IPS-20b (cell line): ENCODE data around the gene FOXN3.

Source experiments
- H3K27ac ChIP-seq: one replicate; pipeline ENCODE4 v1.5.1; 2013; ENCODE audit warnings: low read length
- H3K27me3 ChIP-seq: 2 replicates; pipeline ENCODE4 v1.6.1; 2013; ENCODE audit warnings: mild to moderate bottlenecking, low read length, inconsistent platforms; ENCODE audit not compliant: insufficient read depth
- H3K36me3 ChIP-seq: 2 replicates; pipeline ENCODE4 v1.6.1; 2013; ENCODE audit warnings: low read depth, mild to moderate bottlenecking, inconsistent platforms, low read length, moderate library complexity; ENCODE audit not compliant: insufficient read depth
- H3K4me1 ChIP-seq: 2 replicates; pipeline ENCODE4 v1.6.1; 2013; ENCODE audit warnings: mild to moderate bottlenecking, control low read depth, inconsistent platforms, low read length, moderate library complexity; ENCODE audit not compliant: insufficient read depth
- H3K4me3 ChIP-seq: 2 replicates; pipeline ENCODE4 v1.5.1; 2013; ENCODE audit warnings: mild to moderate bottlenecking, low read length, inconsistent platforms
- H3K9ac ChIP-seq: 2 replicates; pipeline ENCODE4 v1.6.1; 2013; ENCODE audit warnings: low read depth, mild to moderate bottlenecking, inconsistent platforms, low read length, moderate library complexity
- H3K9me3 ChIP-seq: 2 replicates; pipeline ENCODE4 v1.6.1; 2013; ENCODE audit warnings: mild to moderate bottlenecking, low read depth, low read length, inconsistent platforms; ENCODE audit not compliant: insufficient read depth

The FOXN3 gene

DNA sequence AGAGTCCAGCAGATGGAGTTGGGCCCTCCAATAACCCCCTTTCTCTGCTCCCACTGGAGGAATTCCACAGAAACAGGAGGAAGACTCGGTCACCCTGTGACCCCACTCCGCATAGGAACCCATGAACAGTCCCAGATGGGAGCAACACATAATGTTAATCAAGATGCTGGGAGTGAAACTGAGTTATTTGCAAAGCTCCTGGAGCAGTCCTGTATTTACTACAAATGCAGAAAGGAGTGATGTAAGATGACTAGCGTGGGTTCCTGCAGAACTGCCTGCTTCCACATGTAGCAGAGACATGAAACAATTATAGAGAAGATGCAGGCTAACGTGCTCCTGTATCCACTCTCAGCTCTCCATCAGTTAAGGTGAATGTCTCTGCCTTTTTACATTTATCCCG is 274.7 kb downstream of the FOXN3 start:
- H3K27ac ChIP-seq: no peak overlapping the region
- no peaks in the 10 kb centered on the region for H3K27me3 ChIP-seq
- H3K9me3 ChIP-seq: no peaks in the 10 kb centered on the region
- H3K9ac ChIP-seq: no peak overlapping the region
- no peaks in the 10 kb centered on the region for H3K36me3 ChIP-seq
- peaks cover 20% of the 10 kb centered on the region; the same call in 1 of the 2 replicates for H3K4me1 ChIP-seq
- no peak overlapping the region for H3K4me3 ChIP-seq

DNA sequence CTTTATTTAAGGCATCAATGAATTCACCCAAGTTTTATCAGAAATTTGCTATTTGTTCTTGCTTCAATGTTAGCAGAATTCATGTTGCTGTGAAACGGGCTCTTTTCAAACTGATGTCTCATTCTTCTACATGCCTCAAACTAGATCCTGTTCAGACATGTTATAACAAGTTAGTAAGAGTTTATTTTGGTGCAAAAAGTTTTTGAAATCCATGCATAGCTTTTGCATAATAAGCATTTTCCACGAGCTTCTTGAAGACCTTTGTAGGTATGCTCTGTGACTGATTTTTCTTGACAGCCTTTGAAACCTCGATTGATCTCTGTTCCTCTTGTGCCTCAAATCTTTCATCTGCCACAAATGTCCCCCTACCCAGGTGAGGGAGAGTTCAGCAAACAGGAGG is 275.2 kb downstream of the FOXN3 start:
- H3K4me1 ChIP-seq: peaks cover 20% of the 10 kb centered on the region; the same call in 1 of the 2 replicates
- no peaks in the 10 kb centered on the region for H3K27me3 ChIP-seq

DNA sequence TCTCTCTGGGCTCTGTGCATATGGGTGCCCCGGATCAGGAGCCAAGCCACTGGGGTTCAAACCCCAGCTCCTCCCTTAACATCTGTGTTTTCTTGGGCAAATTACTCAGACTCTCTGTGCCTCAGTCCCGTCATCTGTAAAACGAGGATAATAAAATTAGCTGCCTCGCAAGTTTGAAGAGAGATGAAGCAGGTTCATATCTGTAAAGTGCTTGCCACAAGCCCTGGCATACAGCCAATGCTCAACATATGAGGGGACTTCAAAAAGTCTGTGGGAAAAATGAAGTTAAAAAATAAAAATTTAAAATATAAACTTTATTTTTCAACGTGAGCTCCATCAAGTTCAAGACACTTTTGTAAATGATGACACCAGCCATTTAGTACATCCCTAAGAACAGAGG is 276.7 kb downstream of the FOXN3 start:
- Histone ChIP-seq H3K27ac (no peak overlapping the region), H3K9ac (no peak overlapping the region), H3K4me3 (no peak overlapping the region), H3K4me1 (peaks cover 20% of the 10 kb centered on the region; the same call in 1 of the 2 replicates), H3K27me3 (no peaks in the 10 kb centered on the region), H3K9me3 (no peaks in the 10 kb centered on the region), H3K36me3 (no peaks in the 10 kb centered on the region)

More for the DNA sequence above, 275.2 kb downstream of the FOXN3 start:
- H3K27ac ChIP-seq: no peak overlapping the region
- H3K9ac ChIP-seq: no peak overlapping the region
- H3K36me3 ChIP-seq: no peaks in the 10 kb centered on the region
- H3K4me3 ChIP-seq: no peak overlapping the region
- no peaks in the 10 kb centered on the region for H3K9me3 ChIP-seq

DNA sequence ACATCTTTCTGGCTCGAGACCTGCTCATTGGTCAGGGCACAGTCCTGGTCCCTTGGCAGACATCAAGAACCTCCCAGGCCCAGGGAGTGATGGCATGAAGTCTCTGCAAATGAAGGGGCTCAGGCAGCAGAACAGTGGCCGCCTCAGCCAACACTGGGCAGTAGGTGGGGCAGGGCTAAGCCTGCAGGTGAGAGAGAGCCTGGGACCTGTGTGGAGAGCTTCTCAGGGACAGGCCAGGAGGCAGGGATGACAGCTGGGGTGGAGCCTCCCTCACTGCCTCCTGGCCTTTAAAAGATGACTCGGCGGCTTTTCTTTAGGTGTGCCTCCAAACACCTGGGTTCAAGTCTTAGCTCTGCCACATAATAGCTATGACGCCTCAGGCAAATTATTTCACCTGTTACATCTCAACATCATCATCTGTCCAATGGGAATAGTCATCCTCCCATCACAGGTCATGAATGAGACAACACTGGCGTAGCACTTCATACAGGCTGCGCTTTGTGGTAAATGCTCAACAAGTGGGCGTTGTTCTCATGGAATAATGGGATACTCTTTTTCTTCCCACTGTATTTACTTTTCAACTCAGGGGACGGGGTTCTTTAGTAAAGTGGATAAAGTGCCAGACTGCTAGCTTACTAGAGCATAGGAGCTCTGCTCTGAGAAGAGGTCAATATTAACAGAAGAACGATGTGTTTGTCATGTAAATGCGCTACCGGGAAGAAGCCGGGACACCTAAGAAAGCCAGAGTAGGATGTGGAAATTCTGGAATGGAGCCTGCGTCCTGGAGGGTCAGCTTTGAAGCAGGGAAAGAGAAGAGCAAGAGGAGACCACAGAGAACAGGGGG is 277.4 kb downstream of the FOXN3 start:
- peaks cover 20% of the 10 kb centered on the region; the same call in 1 of the 2 replicates for H3K4me1 ChIP-seq
- H3K4me3 ChIP-seq: peak overlapping the region; percentile 52
- no peaks in the 10 kb centered on the region for H3K9me3 ChIP-seq
- H3K27ac ChIP-seq: no peak overlapping the region
- H3K9ac ChIP-seq: peak overlapping the region; percentile 9; the same call in 1 of the 2 replicates
- H3K36me3 ChIP-seq: no peaks in the 10 kb centered on the region
- no peaks in the 10 kb centered on the region for H3K27me3 ChIP-seq

DNA sequence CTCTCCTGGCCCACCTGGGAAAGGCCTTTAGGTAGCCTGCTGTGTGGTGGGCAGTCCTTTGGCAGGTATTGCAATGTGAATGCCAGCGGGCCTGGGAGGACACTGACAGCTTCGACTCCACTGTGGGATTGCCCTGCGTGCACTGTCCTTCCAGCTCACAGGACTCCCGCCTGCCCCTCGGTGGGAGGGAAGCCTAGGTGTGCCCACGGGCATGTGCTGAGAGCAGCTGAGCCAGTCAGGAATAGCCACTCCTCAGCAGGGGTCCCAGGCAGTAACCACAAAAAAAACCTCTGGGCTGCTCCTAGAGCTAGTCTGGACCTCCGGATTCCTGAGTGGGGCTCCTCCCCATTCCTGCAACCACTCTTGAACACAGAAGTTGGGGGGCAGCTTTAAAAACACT is 278.2 kb downstream of the FOXN3 start:
- no peaks in the 10 kb centered on the region for H3K27me3 ChIP-seq
- no peak overlapping the region for H3K4me3 ChIP-seq
- H3K9me3 ChIP-seq: no peaks in the 10 kb centered on the region
- no peaks in the 10 kb centered on the region for H3K36me3 ChIP-seq
- H3K4me1 ChIP-seq: peaks cover 20% of the 10 kb centered on the region; the same call in 1 of the 2 replicates
- peak overlapping the region; percentile 9; the same call in 1 of the 2 replicates for H3K9ac ChIP-seq
- no peak overlapping the region for H3K27ac ChIP-seq

DNA sequence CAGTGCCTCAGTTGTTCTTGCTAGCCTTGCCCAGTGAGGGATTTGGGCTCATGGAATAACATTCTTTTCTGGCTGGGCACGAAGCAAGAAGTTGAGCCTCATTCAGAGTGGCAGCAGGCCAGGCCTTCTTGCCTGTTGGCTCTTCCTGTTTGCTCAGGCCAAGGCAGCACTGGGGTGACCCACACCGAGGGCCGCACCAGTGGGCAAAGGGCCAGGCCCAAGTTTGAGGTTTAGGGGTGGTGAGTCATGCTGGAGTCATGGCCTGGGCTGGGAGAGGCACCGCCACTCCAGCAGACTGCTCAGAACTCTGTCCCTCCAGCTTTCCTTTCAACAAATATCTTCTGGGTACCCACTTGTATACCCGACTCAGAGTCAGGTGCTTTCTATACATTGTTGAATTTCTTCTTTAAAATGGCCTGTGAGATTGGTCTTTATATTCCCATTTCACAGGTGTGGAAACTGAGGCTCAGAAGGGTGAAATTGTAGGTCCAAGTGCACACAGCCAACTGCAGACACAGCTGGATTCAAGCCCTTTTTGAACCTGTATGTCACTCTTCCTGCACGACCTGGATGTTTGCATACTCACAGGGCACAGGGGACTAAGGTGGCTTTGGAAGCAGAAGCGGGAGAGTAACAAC is 279.4 kb downstream of the FOXN3 start:
- Histone ChIP-seq H3K9ac (no peak overlapping the region), H3K36me3 (no peaks in the 10 kb centered on the region), H3K9me3 (no peaks in the 10 kb centered on the region), H3K27me3 (no peaks in the 10 kb centered on the region), H3K4me3 (no peak overlapping the region), H3K4me1 (peaks cover 20% of the 10 kb centered on the region; the same call in 1 of the 2 replicates), H3K27ac (no peak overlapping the region)

DNA sequence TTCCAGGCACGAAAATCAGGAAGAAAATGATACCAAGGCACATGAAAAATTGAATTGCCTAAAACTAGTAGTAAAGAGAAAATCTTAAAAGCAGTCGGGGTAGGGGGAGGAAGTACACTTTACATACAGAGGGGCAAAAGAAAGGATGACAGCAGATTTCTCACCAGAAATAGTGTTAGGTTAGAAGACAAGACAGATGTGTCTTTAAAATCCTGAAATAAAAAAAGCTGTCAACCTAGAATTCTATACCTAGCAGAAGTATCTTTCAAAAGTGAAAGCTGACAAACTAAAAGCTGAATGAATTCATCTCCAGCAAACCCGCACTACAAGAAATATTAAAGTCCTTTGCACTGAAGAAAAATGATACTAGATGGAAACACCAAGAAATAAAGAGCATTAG is 280.4 kb downstream of the FOXN3 start:
- H3K4me1 ChIP-seq: peaks cover 20% of the 10 kb centered on the region; the same call in 1 of the 2 replicates
- no peak overlapping the region for H3K27ac ChIP-seq
- H3K4me3 ChIP-seq: no peak overlapping the region
- no peaks in the 10 kb centered on the region for H3K27me3 ChIP-seq
- H3K36me3 ChIP-seq: no peaks in the 10 kb centered on the region
- no peaks in the 10 kb centered on the region for H3K9me3 ChIP-seq
- H3K9ac ChIP-seq: no peak overlapping the region

DNA sequence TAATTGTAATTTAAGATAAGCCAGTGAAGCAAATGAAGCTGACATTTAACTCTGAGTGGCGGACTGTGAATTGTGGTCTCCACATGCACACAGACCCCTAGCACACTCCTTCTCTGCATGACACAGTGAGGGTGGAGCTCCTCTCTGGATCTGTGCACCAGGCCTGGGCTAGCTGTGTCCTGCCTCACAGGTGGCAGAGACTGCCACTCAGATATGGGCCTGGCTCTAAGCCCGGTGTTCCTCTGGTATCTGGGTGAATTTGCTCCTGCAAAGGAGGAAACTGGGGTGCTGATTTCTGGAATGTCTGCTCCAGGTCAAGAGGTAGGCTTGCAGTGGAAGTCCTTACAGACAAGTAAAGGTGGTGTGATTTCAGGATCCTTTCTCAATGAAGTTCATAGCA is 282.4 kb downstream of the FOXN3 start:
- no peak overlapping the region for H3K27ac ChIP-seq
- H3K4me3 ChIP-seq: no peak overlapping the region
- H3K9ac ChIP-seq: no peak overlapping the region
- H3K4me1 ChIP-seq: peaks cover 14% of the 10 kb centered on the region; the same call in 1 of the 2 replicates
- no peaks in the 10 kb centered on the region for H3K9me3 ChIP-seq
- H3K27me3 ChIP-seq: no peaks in the 10 kb centered on the region
- H3K36me3 ChIP-seq: no peaks in the 10 kb centered on the region

DNA sequence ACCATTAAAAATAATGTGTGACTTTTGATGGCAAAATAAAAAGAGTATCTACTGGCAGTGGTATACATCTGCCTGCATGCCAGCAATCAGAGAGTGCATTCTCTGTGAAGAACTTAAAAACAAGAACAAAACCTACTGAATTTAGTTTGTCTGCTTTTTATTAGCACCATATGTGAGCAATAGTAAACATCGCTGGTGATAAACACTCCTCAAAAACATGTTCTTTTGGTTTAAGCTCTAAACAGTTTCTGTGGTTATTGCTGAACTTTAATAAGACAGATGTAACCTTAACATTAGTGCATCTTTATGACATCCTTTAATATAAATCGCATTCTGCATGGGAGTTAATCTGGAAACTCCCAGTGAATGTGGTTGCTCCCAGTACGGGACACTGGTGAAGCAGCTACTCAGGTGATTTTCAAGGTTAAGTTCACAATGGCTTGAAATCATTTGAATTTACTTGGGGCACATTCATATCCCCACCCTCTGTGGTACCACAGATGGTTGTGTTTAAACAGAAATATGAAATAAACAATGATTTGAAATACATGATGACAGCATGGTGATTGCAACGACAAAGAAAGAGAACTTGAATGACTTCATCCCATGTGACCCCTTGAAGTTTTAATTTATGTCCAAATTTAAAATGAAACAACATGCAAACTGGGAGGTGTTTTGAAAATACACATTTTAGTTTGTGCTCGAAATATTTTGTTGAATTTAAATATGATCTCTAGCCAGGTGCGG is 285.9 kb downstream of the FOXN3 start:
- Histone ChIP-seq H3K9ac (no peak overlapping the region), H3K36me3 (no peaks in the 10 kb centered on the region), H3K4me1 (no peaks in the 10 kb centered on the region), H3K9me3 (no peaks in the 10 kb centered on the region), H3K27ac (no peak overlapping the region), H3K4me3 (no peak overlapping the region), H3K27me3 (no peaks in the 10 kb centered on the region)

DNA sequence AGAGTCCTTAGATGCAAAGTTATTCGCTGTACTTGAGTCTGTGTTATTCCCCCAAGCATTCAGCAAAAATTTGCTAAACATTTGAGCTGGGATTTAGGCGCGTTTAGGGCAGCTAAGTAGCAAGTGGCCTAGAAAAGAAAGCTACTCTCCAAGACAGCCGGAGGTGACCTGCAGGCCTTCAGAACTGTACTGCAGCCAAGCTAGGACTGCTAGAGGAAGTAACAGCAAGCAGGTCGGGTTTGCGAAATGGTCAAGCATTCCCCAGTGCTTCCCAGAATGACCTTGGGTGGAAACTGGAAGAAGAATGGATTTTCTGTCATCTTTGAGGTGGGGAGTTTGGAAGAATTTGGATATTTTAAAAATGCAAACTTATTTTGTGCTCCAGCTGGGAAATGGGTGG is 287.5 kb downstream of the FOXN3 start:
- Histone ChIP-seq H3K9ac (no peak overlapping the region), H3K9me3 (no peaks in the 10 kb centered on the region), H3K36me3 (no peaks in the 10 kb centered on the region), H3K27ac (no peak overlapping the region), H3K27me3 (no peaks in the 10 kb centered on the region), H3K4me1 (no peaks in the 10 kb centered on the region), H3K4me3 (no peak overlapping the region)

DNA sequence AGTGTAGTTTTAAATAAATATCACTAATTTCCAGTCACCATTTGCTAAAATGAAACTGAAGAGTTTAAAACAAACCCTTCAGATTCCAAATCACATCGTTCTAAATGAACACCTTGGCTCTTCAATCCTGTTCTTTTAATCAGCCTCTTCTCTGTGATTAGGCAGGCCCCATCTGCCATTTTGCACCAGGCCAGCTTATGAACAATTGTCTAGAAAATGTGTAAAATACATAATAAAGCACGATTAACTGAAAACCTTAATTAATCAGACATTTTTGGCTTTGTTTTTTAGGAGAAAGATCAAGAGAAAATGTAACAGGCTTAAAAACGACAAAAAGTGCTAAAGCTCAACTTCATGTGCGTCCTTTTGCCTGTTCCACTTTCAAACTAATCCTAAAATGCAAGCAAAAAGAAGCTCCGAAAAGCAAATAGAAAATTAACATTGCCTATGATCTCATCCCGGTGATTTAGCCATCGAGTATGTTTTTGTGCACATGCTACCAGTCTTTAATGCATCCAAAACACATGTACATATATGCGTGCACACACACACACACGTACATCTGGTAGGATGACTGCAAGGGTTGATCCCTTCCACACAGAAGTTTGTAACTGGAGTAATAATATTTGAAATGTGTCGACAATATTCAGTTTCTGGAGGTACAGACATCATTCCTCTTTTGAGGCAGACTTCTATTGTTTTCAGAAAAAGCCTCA is 288.6 kb downstream of the FOXN3 start:
- Histone ChIP-seq H3K4me1 (no peaks in the 10 kb centered on the region), H3K27ac (no peak overlapping the region), H3K36me3 (no peaks in the 10 kb centered on the region), H3K27me3 (no peaks in the 10 kb centered on the region), H3K9ac (no peak overlapping the region), H3K9me3 (no peaks in the 10 kb centered on the region), H3K4me3 (no peak overlapping the region)
